ENCODE data around the gene TKFC.

- no peak for TF ChIP-seq CTCF (IDR thresholded peaks at IDR 0.05; ENCODE audit: poor library complexity)
- TF ChIP-seq EZH2 (IDR thresholded peaks at IDR 0.05; ENCODE audit: borderline replicate concordance) = no peak
- TF ChIP-seq EZH2phosphoT487 (IDR thresholded peaks at IDR 0.05; ENCODE audit: low read depth, severe bottlenecking, unreplicated experiment) = no peak
Observed at GRCh38 chr11:61349189-61349751, 16.2 kb downstream of the TKFC start.

All from hepatocyte (in vitro differentiated cells).